ENCODE data around the gene MXI1.

GRCh38 chr10:110323503-110323902, 116.1 kb downstream of the MXI1 start:
- TF ChIP-seq CTCF (IDR thresholded peaks at IDR 0.05), result no peak
- no peak for TF ChIP-seq POLR2A (IDR thresholded peaks at IDR 0.05)
